Ascending aorta (tissue), 2 donors: ENCODE data around the gene CT45A3. TPM values are rescaled to one million over a fixed set of nuclear protein-coding genes. Genes with fewer than 3 reads are reported as not detected.
A peak's percentile ranks its signal among the peaks of the same experiment; 100 is the strongest.
"Not testable (repeated sequence)": the region's sequence is repeated elsewhere in the genome, so short reads cannot be mapped to it uniquely, and the experiment has no call there.

Experiments
- DNase-seq, 2 donors: peaks; one replicate each; pipeline ENCODE4 v3.0.0-alpha.2; 2019; ENCODE audit warnings: low spot score in 2 of 2
- H3K27ac ChIP-seq, 2 donors: fragments of 200-600 bp; sonication (generic); one replicate each; pipeline ENCODE4 v1.5.1; 2016 to 2017; ENCODE audit warnings: mild to moderate bottlenecking in 1 of 2
- H3K27me3 ChIP-seq: fragments of 200-600 bp; sonication (generic); one replicate; pipeline ENCODE4 v1.5.1; 2017
- H3K36me3 ChIP-seq, 2 donors: fragments of 200-600 bp; sonication (generic); one replicate each; pipeline ENCODE4 v1.5.1; 2016
- H3K4me1 ChIP-seq, 2 donors: fragments of 200-600 bp; sonication (generic); one replicate each; pipeline ENCODE4 v1.5.1; 2016 to 2017; ENCODE audit warnings: mild to moderate bottlenecking in 1 of 2
- H3K4me3 ChIP-seq, 2 donors: fragments of 200-600 bp; sonication (generic); one replicate each; pipeline ENCODE4 v1.5.1; 2016 to 2017; ENCODE audit warnings: mild to moderate bottlenecking in 1 of 2
- H3K9me3 ChIP-seq, 2 donors: fragments of 200-600 bp; sonication (generic); one replicate each; pipeline ENCODE4 v1.5.1; 2016
- intact Hi-C: fragments of 100-400 bp; cut with DNase I; formaldehyde crosslinking; loops from one replicate; pipeline ENCODE4 v1.15.1; 2023
- total RNA-seq: library from RNA; depleted of rRNA; stranded (reverse); fragments of >200 nt; gene quantifications from one replicate; pipeline ENCODE4 v1.1.0, GENCODE V29; 2016
- TF ChIP-seq, protein P1 (sequence below), 3 experiments: fragments of 200-600 bp in 2 of 3; fragments of 450-650 bp in 1 of 3; sonication (generic) in 2 of 3; IDR thresholded peaks; one replicate each; pipeline ENCODE4 v1.5.1; 2016 to 2019; ENCODE audit warnings: antibody characterized with exemption in 3 of 3, mild to moderate bottlenecking in 1 of 3, moderate library complexity in 1 of 3

CT45A3 gene, protein sequence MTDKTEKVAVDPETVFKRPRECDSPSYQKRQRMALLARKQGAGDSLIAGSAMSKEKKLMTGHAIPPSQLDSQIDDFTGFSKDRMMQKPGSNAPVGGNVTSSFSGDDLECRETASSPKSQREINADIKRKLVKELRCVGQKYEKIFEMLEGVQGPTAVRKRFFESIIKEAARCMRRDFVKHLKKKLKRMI
- not detected for total RNA-seq

DNA sequence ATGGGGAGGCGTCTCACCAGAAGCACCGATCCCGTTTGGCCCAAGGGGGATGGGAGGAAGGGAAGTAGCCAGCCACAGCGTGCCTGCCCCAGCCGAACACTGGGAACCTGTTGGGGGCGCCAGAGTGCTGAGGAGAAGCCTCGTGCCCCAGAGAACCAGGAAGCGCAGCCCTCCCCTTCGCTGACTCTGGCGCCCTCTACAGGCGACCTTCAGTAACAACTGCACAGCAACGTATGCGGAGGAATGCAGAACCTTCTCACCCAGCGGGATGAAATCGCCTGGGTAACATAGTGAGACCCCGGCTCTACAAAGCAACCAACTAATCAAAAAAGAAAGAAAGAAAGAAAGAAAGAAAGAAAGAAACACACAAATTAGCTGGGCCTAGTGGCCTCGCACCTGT, at the start of gene CT45A3:
Gene CT45A3, minus strand, starts transcription at position 101 of the 400 bp plus-strand sequence. CDS start 3,747 bp downstream, outside the sequence.
- H3K27ac ChIP-seq, H3K27me3 ChIP-seq, H3K36me3 ChIP-seq, DNase-seq, H3K4me3 ChIP-seq, H3K4me1 ChIP-seq, H3K9me3 ChIP-seq, intact Hi-C loops: not testable (repeated sequence)

DNA sequence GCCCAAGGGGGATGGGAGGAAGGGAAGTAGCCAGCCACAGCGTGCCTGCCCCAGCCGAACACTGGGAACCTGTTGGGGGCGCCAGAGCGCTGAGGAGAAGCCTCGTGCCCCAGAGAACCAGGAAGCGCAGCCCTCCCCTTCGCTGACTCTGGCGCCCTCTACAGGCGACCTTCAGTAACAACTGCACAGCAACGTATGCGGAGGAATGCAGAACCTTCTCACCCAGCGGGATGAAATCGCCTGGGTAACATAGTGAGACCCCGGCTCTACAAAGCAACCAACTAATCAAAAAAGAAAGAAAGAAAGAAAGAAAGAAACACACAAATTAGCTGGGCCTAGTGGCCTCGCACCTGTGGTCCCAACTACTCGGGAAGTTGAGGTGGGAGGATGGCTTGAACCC, 34.7 kb upstream of the CT45A3 start, which contains the start of gene CT45A6:
Gene CT45A6, minus strand, starts transcription at position 101 of the 400 bp plus-strand sequence. CDS start 3,794 bp downstream, outside the sequence.
- DNase-seq, H3K4me1 ChIP-seq, H3K4me3 ChIP-seq, H3K9me3 ChIP-seq, intact Hi-C loops, H3K36me3 ChIP-seq, H3K27ac ChIP-seq, H3K27me3 ChIP-seq: not testable (repeated sequence)

DNA sequence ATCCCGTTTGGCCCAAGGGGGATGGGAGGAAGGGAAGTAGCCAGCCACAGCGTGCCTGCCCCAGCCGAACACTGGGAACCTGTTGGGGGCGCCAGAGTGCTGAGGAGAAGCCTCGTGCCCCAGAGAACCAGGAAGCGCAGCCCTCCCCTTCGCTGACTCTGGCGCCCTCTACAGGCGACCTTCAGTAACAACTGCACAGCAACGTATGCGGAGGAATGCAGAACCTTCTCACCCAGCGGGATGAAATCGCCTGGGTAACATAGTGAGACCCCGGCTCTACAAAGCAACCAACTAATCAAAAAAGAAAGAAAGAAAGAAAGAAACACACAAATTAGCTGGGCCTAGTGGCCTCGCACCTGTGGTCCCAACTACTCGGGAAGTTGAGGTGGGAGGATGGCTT, 17.4 kb upstream of the CT45A3 start, which contains the start of gene CT45A5:
Gene CT45A5, minus strand, starts transcription at position 101 of the 400 bp plus-strand sequence. CDS start 3,774 bp downstream, outside the sequence.
- H3K9me3 ChIP-seq, intact Hi-C loops, H3K27me3 ChIP-seq, DNase-seq, H3K27ac ChIP-seq, H3K4me1 ChIP-seq, H3K4me3 ChIP-seq, H3K36me3 ChIP-seq: not testable (repeated sequence)

DNA sequence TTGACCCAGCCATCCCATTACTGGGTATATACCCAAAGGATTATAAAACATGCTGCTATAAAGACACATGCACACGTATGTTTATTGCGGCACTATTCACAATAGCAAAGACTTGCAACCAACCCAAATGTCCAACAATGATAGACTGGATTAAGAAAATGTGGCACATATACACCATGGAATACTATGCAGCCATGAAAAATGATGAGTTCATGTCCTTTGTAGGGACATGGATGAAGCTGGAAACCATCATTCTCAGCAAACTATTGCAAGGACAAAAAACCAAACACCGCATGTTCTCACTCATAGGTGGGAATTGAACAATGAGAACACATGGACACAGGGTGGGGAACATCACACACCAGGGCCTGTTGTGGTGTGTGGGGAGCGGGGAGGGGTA, 23.3 kb downstream of the CT45A3 start:
- not testable (repeated sequence) for H3K36me3 ChIP-seq

DNA sequence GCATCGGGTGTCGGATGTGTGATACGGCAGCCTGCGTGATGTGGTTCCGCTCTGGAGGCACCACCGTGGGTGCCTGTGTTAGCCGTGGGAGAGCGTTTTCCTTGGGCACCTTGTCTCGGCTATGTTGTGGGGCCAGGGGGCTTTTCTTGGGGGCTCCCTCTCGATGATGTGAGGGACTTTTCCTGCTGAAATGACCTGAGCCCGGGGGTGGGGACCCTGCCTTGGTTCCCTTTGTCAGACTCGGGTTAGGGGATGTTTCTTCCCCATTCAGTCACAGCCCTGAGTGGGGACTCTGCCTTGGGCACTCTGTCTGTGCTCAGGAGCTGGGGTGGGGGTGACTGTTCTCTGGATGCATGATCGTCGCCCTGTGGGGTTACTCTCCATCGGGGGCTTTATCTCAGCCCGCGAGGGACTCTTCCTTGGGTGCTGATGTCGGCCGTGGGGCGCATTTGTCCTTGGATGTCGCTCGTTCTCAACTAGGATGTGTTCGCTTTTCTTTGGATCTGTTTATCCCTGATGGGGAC, 26.7 kb downstream of the CT45A3 start:
- Histone ChIP-seq H3K9me3 (no peaks in the 10 kb centered on the region), H3K4me3 (no peak overlapping the region), H3K4me1 (no peaks in the 10 kb centered on the region), H3K36me3 (no peaks in the 10 kb centered on the region), H3K27ac (no peak overlapping the region), H3K27me3 (no peaks in the 10 kb centered on the region)
- intact Hi-C loops = no loop called here
- TF ChIP-seq, protein P1, sequence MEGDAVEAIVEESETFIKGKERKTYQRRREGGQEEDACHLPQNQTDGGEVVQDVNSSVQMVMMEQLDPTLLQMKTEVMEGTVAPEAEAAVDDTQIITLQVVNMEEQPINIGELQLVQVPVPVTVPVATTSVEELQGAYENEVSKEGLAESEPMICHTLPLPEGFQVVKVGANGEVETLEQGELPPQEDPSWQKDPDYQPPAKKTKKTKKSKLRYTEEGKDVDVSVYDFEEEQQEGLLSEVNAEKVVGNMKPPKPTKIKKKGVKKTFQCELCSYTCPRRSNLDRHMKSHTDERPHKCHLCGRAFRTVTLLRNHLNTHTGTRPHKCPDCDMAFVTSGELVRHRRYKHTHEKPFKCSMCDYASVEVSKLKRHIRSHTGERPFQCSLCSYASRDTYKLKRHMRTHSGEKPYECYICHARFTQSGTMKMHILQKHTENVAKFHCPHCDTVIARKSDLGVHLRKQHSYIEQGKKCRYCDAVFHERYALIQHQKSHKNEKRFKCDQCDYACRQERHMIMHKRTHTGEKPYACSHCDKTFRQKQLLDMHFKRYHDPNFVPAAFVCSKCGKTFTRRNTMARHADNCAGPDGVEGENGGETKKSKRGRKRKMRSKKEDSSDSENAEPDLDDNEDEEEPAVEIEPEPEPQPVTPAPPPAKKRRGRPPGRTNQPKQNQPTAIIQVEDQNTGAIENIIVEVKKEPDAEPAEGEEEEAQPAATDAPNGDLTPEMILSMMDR (IDR thresholded peaks at IDR 0.05) = no peak
- DNase-seq = no peak

More for the DNA sequence above, 23.3 kb downstream of the CT45A3 start:
- DNase-seq, H3K4me3 ChIP-seq, H3K9me3 ChIP-seq, H3K27me3 ChIP-seq, intact Hi-C loops, H3K4me1 ChIP-seq, H3K27ac ChIP-seq: not testable (repeated sequence)

DNA sequence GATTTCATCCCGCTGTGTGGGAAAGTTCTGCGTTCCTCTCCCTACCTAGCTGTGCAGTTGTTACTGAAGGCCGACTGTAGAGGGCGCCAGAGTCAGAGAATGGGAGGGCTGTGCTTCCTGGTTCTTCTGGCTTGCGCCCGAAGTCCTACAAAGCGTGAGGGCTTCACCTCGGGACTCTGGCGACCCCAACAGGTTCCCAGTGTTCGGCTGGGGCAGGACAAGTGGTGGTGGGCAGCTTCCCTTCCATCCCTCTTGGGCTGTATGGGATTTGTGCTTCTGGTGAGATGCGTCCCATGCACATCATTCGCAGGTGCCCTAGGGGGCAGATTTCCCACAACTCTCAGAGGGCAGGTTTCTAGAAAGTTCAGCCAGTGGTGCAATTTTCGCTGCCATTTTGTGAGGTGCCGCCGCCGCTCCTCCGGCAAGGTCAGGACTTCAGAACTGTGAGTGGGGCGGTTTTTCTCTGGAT, 27.3 kb downstream of the CT45A3 start:
- no peak for DNase-seq
- Histone ChIP-seq H3K4me1 (no peaks in the 10 kb centered on the region), H3K9me3 (no peaks in the 10 kb centered on the region), H3K4me3 (no peak overlapping the region), H3K27me3 (no peaks in the 10 kb centered on the region), H3K27ac (no peak overlapping the region), H3K36me3 (no peaks in the 10 kb centered on the region)
- intact Hi-C loops = no loop called here
- TF ChIP-seq, protein P1 (IDR thresholded peaks at IDR 0.05) = peak in 2 of 3 experiments; percentile 6 to 27

DNA sequence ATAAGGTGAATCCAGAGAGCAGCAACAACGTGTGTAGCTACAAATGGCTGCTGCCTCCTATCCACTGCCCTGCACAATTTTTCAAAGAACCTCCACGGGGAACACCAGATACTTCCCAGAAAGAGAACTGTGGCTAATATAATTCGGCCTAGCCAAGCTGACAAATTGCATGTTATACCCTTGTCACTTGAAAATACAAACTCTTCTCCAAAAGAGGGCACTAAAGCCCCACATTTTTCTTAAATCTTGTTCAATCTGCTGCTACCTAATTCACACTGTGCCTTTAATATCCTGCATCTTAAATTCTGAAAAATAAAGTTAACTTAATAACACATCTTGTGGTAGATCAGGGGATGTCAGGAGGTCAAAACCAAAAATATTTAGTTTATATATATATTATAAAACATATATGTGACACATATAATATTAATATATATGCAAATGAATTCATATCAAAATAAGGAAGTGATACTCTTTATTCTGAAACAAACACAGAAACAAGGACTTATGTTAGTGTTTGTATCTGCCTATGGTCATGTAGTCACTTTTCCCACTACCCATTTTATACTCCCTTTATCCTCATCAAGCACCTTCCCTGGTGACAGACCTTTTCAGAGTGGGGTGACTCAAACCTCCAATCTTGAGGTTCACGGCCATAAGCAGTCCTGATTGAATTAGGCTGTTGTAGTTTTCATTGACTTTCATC, 30.5 kb downstream of the CT45A3 start:
- H3K27me3 ChIP-seq = no peaks in the 10 kb centered on the region
- no peaks in the 10 kb centered on the region for H3K9me3 ChIP-seq
- DNase-seq = no peak
- TF ChIP-seq, protein P1 (IDR thresholded peaks at IDR 0.05) = no peak
- intact Hi-C loops = no loop called here
- no peak overlapping the region for H3K4me3 ChIP-seq
- H3K4me1 ChIP-seq = no peaks in the 10 kb centered on the region
- H3K27ac ChIP-seq = no peak overlapping the region
- H3K36me3 ChIP-seq = no peaks in the 10 kb centered on the region

DNA sequence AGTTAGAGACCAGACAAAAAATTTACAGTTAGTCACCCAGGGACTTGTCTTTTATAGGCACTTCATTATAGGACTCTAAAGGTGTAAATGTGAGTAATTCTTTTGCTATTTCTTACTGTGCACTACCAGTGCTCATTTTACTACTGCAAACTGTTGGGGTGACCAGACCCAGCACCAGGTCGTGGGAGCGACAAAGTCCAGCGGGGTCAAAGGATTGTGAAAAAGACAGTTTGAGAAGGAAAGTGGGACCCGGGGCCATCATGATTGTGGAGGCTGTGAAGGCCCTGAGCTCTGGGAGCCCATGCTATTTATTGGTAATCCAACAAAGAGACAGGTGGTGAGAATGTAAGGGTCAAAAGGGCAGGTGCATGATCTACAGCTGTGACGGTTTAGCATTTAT, 33.3 kb downstream of the CT45A3 start:
- H3K27ac ChIP-seq, DNase-seq, H3K36me3 ChIP-seq, intact Hi-C loops, H3K9me3 ChIP-seq, H3K4me3 ChIP-seq, H3K27me3 ChIP-seq, H3K4me1 ChIP-seq: not testable (repeated sequence)
